Epithelial cell of esophagus (primary cell): ENCODE measurements around the gene MYPN.

ENCODE experiments used
- DNase-seq: peaks from one replicate; pipeline ENCODE4 v3.0.0; 2010; ENCODE audit warnings: low read depth
- H3K4me3 ChIP-seq: 2 replicates; pipeline ENCODE4 v1.5.1; 2011; ENCODE audit warnings: mild to moderate bottlenecking, low read length, control low read depth
- CTCF ChIP-seq: IDR thresholded peaks from 2 replicates; pipeline ENCODE4 v1.5.1; 2011; ENCODE audit warnings: low read depth, mild to moderate bottlenecking, low read length, control low read depth, inconsistent platforms; ENCODE audit not compliant: insufficient read depth; ENCODE audit errors: missing control alignments

Gene MYPN

GRCh38 chr10:68109331-68109730 lies at the start of gene MYPN:
Gene MYPN (plus strand): TSS chr10:68109488. CDS start chr10:68121439, 11,951 bp downstream.
- H3K4me3 ChIP-seq: no peak within 1 kb of the TSS
- no peak for DNase-seq
- TF ChIP-seq CTCF: no peak

DNA sequence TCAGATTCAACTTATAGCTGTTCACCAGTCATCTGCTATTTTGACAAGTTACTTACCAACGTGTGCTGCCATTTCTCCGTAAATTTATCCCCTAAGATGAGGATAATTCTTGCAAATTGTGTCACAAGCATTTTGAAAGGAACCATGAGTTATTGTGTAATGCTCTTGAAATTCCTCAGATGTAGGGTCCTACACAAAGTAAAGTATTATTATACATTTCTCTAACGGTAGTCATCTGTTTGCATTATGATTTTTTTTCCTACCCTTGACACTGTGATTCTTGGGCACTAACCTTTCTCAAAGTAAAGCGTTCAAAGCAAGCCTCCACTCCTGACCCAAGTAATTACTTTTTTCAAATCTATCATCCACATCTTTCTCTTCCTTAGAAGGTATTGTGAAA lies 42.3 kb upstream of the MYPN start:
- DNase-seq: no peak
- H3K4me3 ChIP-seq: no peak overlapping the region
- no peak for TF ChIP-seq CTCF

GRCh38 chr10:68067508-68067907 lies 41.8 kb upstream of the MYPN start:
- TF ChIP-seq CTCF: no peak
- DNase-seq: no peak
- no peak overlapping the region for H3K4me3 ChIP-seq

- peak overlapping the region; percentile 92 for H3K4me3 ChIP-seq
- no peak for DNase-seq
- TF ChIP-seq CTCF: no peak
Measured at GRCh38 chr10:68073631-68074030, 35.7 kb upstream of the MYPN start.

DNA sequence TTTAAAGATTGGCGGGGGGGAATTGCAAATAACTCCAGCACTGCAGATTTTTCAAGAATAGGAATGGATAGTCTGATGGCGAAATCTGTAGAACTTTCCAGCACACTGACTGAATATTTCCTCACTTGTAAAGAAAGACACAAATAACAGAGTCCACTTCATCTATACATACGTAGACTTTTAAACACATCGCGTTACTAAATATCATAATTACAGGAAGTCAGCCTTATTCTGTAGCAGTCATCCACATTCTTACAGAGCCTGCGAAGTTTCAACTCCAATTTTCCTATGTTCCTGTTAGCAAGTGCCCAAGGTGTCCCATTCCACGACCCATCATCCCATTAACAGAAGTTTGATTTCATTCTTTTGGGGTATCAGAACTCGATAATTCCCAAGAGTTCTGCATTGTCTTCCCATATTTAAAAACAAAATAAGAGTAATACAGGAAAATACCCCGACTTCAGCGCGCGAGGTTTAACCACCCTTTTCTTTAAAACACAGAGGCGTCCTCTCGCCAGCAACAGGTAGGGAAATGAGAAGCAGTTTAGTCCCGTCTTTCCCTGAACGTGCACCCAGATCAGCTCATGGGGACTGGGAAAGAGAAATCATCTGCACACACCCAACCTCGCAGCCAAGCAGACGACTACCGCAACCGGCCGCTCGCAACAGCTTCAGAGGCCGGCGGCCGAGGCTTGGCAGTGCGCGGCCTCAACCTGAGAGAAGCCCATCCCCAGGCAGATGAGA lies 35.1 kb upstream of the MYPN start:
- H3K4me3 ChIP-seq: peak overlapping the region; percentile 92
- TF ChIP-seq CTCF: no peak
- DNase-seq: peak; percentile 23

DNA sequence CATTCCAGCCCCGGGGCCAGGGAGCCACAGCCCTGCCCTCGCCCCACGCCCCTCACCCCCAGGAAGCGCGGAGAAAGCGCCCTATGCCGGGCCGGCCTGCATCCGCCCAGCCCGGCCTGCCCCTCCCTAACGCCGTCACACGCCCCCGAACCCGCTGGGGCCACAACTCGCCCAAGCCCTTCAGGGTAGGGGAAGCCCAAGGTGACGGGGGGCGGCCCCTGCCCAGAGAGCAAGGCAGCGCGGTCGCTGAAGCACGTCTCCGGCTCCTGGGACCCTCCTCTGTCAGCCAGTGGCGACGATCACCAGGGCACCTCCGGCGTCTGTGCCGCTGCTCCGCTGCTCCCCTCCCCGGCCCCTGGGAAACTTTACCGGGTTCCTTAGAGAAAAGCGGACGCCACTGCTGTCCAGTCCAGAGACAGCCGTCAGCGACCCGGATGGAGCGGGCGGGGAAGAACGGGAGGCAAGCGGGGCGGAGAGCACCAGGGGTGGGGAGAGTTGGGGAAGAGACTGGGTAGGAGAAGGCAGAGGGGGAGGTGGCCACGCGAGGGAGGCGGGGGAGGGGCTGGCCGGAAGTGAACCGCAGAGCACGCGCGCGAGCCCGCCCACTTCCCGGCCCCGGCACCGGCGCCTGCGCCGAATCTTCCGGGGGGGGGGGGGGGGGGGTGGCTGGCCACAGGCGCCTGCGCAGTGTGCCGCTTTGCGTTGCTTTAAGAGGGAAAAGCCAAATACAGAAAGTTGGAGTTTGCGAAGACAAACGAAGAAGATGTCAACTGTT lies 34.3 kb upstream of the MYPN start, which contains the start of gene HERC4:
HERC4 (minus strand) TSS at position 509 of the 775 bp plus-strand sequence. CDS start 2,175 bp downstream, outside the sequence.
- peak within 1 kb of the TSS; percentile 92 for H3K4me3 ChIP-seq
- peak; percentile 95 for DNase-seq
- no peak for TF ChIP-seq CTCF
